GM12865 (cell line): ENCODE data around the gene RAB24.

Experiments
- DNase-seq: peaks from one replicate; pipeline ENCODE4 v3.0.0; 2010; ENCODE audit warnings: low read depth
- H3K4me3 ChIP-seq: 2 replicates; pipeline ENCODE4 v1.5.1; 2011; ENCODE audit warnings: mild to moderate bottlenecking, low read depth, low read length, control low read depth
- CTCF ChIP-seq: IDR thresholded peaks from 2 replicates; pipeline ENCODE4 v1.5.1; 2011; ENCODE audit warnings: low read length, control low read depth, low read depth, inconsistent platforms; ENCODE audit not compliant: insufficient read depth; ENCODE audit errors: missing control alignments

Gene RAB24

GRCh38 chr5:177336603-177337494, 33.3 kb upstream of the RAB24 start:
- DNase-seq, result no peak
- TF ChIP-seq CTCF, result no peak
- H3K4me3 ChIP-seq, result no peak overlapping the region

- no peak overlapping the region for H3K4me3 ChIP-seq
- TF ChIP-seq CTCF, result peak; percentile 28
- no peak for DNase-seq
Measured at GRCh38 chr5:177336112-177336511, 32.6 kb upstream of the RAB24 start.

- H3K4me3 ChIP-seq, result no peak overlapping the region
- no peak for TF ChIP-seq CTCF
- DNase-seq, result no peak
Measured at GRCh38 chr5:177335701-177336065, 32.2 kb upstream of the RAB24 start.

- no peak for DNase-seq
- no peak overlapping the region for H3K4me3 ChIP-seq
- TF ChIP-seq CTCF, result no peak
Measured at GRCh38 chr5:177334781-177335700, 31.5 kb upstream of the RAB24 start.

GRCh38 chr5:177334155-177334551, 30.6 kb upstream of the RAB24 start:
- H3K4me3 ChIP-seq, result no peak overlapping the region
- no peak for TF ChIP-seq CTCF
- no peak for DNase-seq

- no peak overlapping the region for H3K4me3 ChIP-seq
- no peak for DNase-seq
- no peak for TF ChIP-seq CTCF
Measured at GRCh38 chr5:177333420-177334154, 30.1 kb upstream of the RAB24 start.
